WTC11 (cell line): Measurements from ENCODE around the gene RGL2.

Source experiments
- ATF3 ChIP-seq: sonication (generic); formaldehyde crosslinking; conservative IDR thresholded peaks from 2 replicates; pipeline ENCODE4 v1.8.1; 2022; ENCODE audit warnings: mild to moderate bottlenecking, missing genetic modification reagents
- CTCF ChIP-seq: fragments of 200-600 bp; IDR thresholded peaks from 2 replicates; pipeline ENCODE4 v1.8.0; 2022; ENCODE audit warnings: antibody characterized with exemption
- E2F5 ChIP-seq: sonication (generic); formaldehyde crosslinking; IDR thresholded peaks from 2 replicates; pipeline ENCODE4 v1.8.1; 2022; ENCODE audit warnings: mild to moderate bottlenecking, moderate library complexity, missing genetic modification reagents

- no peak for TF ChIP-seq ATF3 (CRISPR knock-in tag)
- no peak for TF ChIP-seq CTCF
- TF ChIP-seq E2F5 (CRISPR knock-in tag): no peak
Measured at GRCh38 chr6:33289784-33290315, 8.9 kb downstream of the RGL2 start.
